HG02943 (cell line): ENCODE data around the gene NDUFS5.
A peak's percentile ranks its signal among the peaks of the same experiment; 100 is the strongest.
"Not testable (repeated sequence)": the region's sequence is repeated elsewhere in the genome, so short reads cannot be mapped to it uniquely, and the experiment has no call there.

Source experiments
- ATAC-seq: cut with Tn5 transposase; IDR thresholded peaks from one replicate; pipeline ENCODE4 v1.9.1; 2021; ENCODE audit warnings: mild to moderate bottlenecking, low read depth, moderate library complexity; ENCODE audit not compliant: unreplicated experiment

Gene NDUFS5

GRCh38 chr1:39026051-39026865, at the start of gene NDUFS5:
Gene NDUFS5, plus strand, starts transcription at chr1:39026350. Its CDS starts 2,375 bp downstream, at chr1:39028725.
- ATAC-seq, result peak; percentile 72

- ATAC-seq, result not testable (repeated sequence)
Measured at GRCh38 chr1:38977399-38978244, 48.5 kb upstream of the NDUFS5 start.

- not testable (repeated sequence) for ATAC-seq
Measured at GRCh38 chr1:38978245-38978542, 48.0 kb upstream of the NDUFS5 start.

GRCh38 chr1:38979380-38979779, 46.8 kb upstream of the NDUFS5 start:
- not testable (repeated sequence) for ATAC-seq

- no peak for ATAC-seq
Measured at GRCh38 chr1:38989979-38990378, 36.2 kb upstream of the NDUFS5 start.

GRCh38 chr1:38990386-38990737, 35.8 kb upstream of the NDUFS5 start:
- peak; percentile 7 for ATAC-seq

- ATAC-seq, result peak; percentile 84
Measured at GRCh38 chr1:38990738-38991637, 35.2 kb upstream of the NDUFS5 start, which contains the start of gene AKIRIN1. Gene AKIRIN1, plus strand, starts transcription at chr1:38991276. Its CDS starts 105 bp downstream, at chr1:38991381.

GRCh38 chr1:38991638-38992411, 34.3 kb upstream of the NDUFS5 start:
- no peak for ATAC-seq

GRCh38 chr1:38992412-38993111, 33.6 kb upstream of the NDUFS5 start:
- ATAC-seq, result no peak

GRCh38 chr1:38994196-38994595, 32.0 kb upstream of the NDUFS5 start:
- ATAC-seq, result no peak

GRCh38 chr1:38997034-38997900, 28.9 kb upstream of the NDUFS5 start:
- ATAC-seq, result no peak

GRCh38 chr1:38997901-38998190, 28.3 kb upstream of the NDUFS5 start:
- ATAC-seq, result no peak

- no peak for ATAC-seq
Measured at GRCh38 chr1:39001516-39002421, 24.4 kb upstream of the NDUFS5 start.

GRCh38 chr1:39003281-39003680, 22.9 kb upstream of the NDUFS5 start:
- ATAC-seq, result no peak

GRCh38 chr1:39003794-39004193, 22.4 kb upstream of the NDUFS5 start:
- no peak for ATAC-seq

GRCh38 chr1:39006287-39006686, 19.9 kb upstream of the NDUFS5 start:
- no peak for ATAC-seq
